PC-9 (cell line): ENCODE results near the gene STK39. TPM values are rescaled to one million over a fixed set of nuclear protein-coding genes. Genes with fewer than 3 reads are reported as not detected.

Experiments used
- BruUV-seq: library from RNA; stranded (reverse); fragments of 400-500 nt; replicated peaks from 2 replicates; lab custom pipeline; 2021; lab: Mats Ljungman, UMichigan
- CTCF ChIA-PET: fragments of 300-600 bp; sonication (Branson Sonifier 250); formaldehyde crosslinking; loops from one replicate; lab custom pipeline; 2022; ENCODE audit warnings: antibody characterized with exemption; lab: Charles Lee
- POLR2A ChIA-PET: fragments of 300-600 bp; sonication (Branson Sonifier 250); formaldehyde crosslinking; loops from one replicate; lab custom pipeline; 2022; ENCODE audit warnings: antibody characterized with exemption; ENCODE audit not compliant: unreplicated experiment; lab: Charles Lee
- DNase-seq, 2 experiments: peaks; one replicate each; pipeline versions ENCODE4 v3.0.0 to v3.0.0-alpha.2; 2015 to 2022; ENCODE audit warnings: mixed read lengths in 1 of 2
- H2AFZ ChIP-seq: fragments of 200-600 bp; sonication (generic); 2 replicates; pipeline ENCODE4 v1.8.1; 2017; ENCODE audit warnings: antibody characterized with exemption
- H3F3A ChIP-seq: fragments of 200-600 bp; sonication (generic); 2 replicates; pipeline ENCODE4 v1.8.1; 2017; ENCODE audit warnings: antibody characterized with exemption, mild to moderate bottlenecking, low read depth; ENCODE audit not compliant: insufficient read depth
- H3K27ac ChIP-seq: fragments of 200-600 bp; sonication (generic); 2 replicates; pipeline ENCODE4 v1.6.1; 2016; ENCODE audit warnings: mixed run types
- H3K27me3 ChIP-seq: fragments of 200-600 bp; sonication (generic); 2 replicates; pipeline ENCODE4 v1.6.1; 2016; ENCODE audit warnings: low read depth, mixed run types; ENCODE audit not compliant: insufficient read depth
- H3K36me3 ChIP-seq: fragments of 200-600 bp; sonication (generic); 2 replicates; pipeline ENCODE4 v1.6.1; 2016; ENCODE audit warnings: low read depth, mixed run types
- H3K4me1 ChIP-seq: fragments of 200-600 bp; sonication (generic); replicated peaks from 2 replicates; pipeline ENCODE4 v1.6.1; 2016; ENCODE audit warnings: mixed run types; ENCODE audit not compliant: insufficient read depth
- H3K4me2 ChIP-seq: fragments of 200-600 bp; sonication (generic); 2 replicates; pipeline ENCODE4 v1.6.1; 2017; ENCODE audit warnings: mixed run types
- H3K4me3 ChIP-seq: fragments of 200-600 bp; sonication (generic); 2 replicates; pipeline ENCODE4 v1.6.1; 2016; ENCODE audit warnings: mixed run types
- H3K79me2 ChIP-seq: fragments of 200-600 bp; sonication (generic); 2 replicates; pipeline ENCODE4 v1.6.1; 2017; ENCODE audit warnings: low read depth, mixed run types
- H3K9me2 ChIP-seq: fragments of 200-600 bp; sonication (generic); 2 replicates; pipeline ENCODE4 v1.8.1; 2017; ENCODE audit warnings: mild to moderate bottlenecking; ENCODE audit not compliant: insufficient read depth
- H3K9me3 ChIP-seq: fragments of 200-600 bp; sonication (generic); 2 replicates; pipeline ENCODE4 v1.8.1; 2016; ENCODE audit warnings: low read depth; ENCODE audit not compliant: insufficient read depth
- H4K20me1 ChIP-seq: fragments of 200-600 bp; sonication (generic); 2 replicates; pipeline ENCODE4 v1.8.1; 2017; ENCODE audit not compliant: insufficient read depth
- CTCF ChIP-seq: fragments of 200-600 bp; sonication (generic); conservative IDR thresholded peaks from 2 replicates; pipeline ENCODE4 v1.6.1; 2017; ENCODE audit warnings: mixed run types, antibody characterized with exemption, mild to moderate bottlenecking, moderate library complexity
- EZH2 ChIP-seq: fragments of 200-600 bp; sonication (generic); IDR thresholded peaks from 2 replicates; pipeline ENCODE4 v1.8.0; 2017; ENCODE audit warnings: antibody characterized with exemption, low read depth
- intact Hi-C: fragments of 100-400 bp; cut with micrococcal nuclease; formaldehyde crosslinking; loops from one replicate; pipeline ENCODE4 v1.10.0; 2022; ENCODE audit not compliant: unreplicated experiment
- total RNA-seq: library from RNA; stranded (reverse); gene quantifications from 2 replicates; pipeline ENCODE4 v1.2.3, GENCODE V29; 2021

STK39 gene
- total RNA-seq, 1 experiment from 2014 or later: 14.5 TPM

DNA sequence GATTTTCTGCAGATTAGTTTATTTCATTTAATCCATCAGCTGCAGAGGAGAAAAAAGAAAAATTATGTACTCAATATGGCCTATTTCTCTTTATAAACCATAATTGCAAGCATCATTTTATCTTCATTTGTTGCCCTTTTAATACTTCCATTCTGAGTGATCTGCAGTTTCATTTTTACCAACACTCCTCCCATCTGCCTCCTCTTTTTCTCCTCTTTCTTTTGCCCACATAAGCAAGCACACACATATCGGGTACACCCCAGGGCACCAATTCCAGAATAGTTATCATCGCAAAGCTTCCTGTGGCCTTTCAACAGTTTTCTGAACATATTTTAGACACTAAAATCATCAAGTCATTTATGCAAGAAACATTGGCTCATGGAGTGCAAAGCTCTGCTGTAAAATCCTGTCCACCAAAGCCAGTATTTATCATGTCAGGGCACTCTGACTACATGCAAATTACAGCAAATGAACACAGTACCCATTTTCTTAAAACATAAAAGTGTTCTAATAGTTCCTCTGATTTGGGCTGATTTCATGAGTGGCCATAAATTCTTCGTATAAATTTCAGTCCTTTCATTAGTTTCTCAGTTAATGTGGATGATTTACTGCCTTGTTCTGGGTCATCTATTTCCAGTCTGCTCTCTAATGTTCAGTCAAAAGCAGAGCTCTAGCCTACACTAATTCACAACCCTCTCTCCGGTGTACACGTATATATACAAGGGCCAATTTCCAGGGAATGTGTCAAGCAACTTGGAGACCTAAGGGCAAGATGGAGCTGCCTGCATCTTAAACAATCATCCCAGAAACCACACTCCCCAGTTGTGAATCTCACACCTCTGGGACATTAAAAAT lies 281.3 kb downstream of the STK39 start:
- no peaks in the 10 kb centered on the region for H3F3A ChIP-seq
- POLR2A ChIA-PET: no interaction called here
- CTCF ChIA-PET: interaction anchor here (0.6 kb wide), 1 partner anchor 152 kb away, joined by 8 read pairs; no protein-coding TSS in a partner anchor
- no peaks in the 10 kb centered on the region for H3K79me2 ChIP-seq
- H3K27me3 ChIP-seq: no peaks in the 10 kb centered on the region
- no peak overlapping the region for H2AFZ ChIP-seq
- H3K9me2 ChIP-seq: no peaks in the 10 kb centered on the region
- H3K36me3 ChIP-seq: peaks cover 3% of the 10 kb centered on the region; the same call in 1 of the 2 replicates
- intact Hi-C loops: no loop called here
- H3K4me1 ChIP-seq: no peaks in the 10 kb centered on the region
- no TSS peak for BruUV-seq
- no peak for DNase-seq
- H3K9me3 ChIP-seq: no peaks in the 10 kb centered on the region
- no peak overlapping the region for H3K27ac ChIP-seq
- H3K4me3 ChIP-seq: no peak overlapping the region
- H4K20me1 ChIP-seq: no peaks in the 10 kb centered on the region
- no peak overlapping the region for H3K4me2 ChIP-seq
- TF ChIP-seq CTCF (no peak), EZH2 (no peak)

- intact Hi-C loops: no loop called here
- Histone ChIP-seq H4K20me1 (no peaks in the 10 kb centered on the region), H3K27me3 (no peaks in the 10 kb centered on the region), H3K27ac (no peak overlapping the region), H2AFZ (no peak overlapping the region), H3K79me2 (no peaks in the 10 kb centered on the region), H3K36me3 (peaks cover 3% of the 10 kb centered on the region; the same call in 1 of the 2 replicates), H3K4me1 (no peaks in the 10 kb centered on the region), H3K4me3 (no peak overlapping the region), H3K9me2 (no peaks in the 10 kb centered on the region), H3K4me2 (no peak overlapping the region), H3K9me3 (no peaks in the 10 kb centered on the region), H3F3A (peaks cover 5% of the 10 kb centered on the region; the same call in 1 of the 2 replicates)
- no peak for TF ChIP-seq EZH2
- TF ChIP-seq CTCF: peak; percentile 33; the same call in 1 of the 2 replicates
- DNase-seq: no peak
- ChIA-PET CTCF (no interaction called here), POLR2A (no interaction called here)
- BruUV-seq: no TSS peak
Measured at GRCh38 chr2:167964650-167965413, 282.6 kb downstream of the STK39 start.

DNA sequence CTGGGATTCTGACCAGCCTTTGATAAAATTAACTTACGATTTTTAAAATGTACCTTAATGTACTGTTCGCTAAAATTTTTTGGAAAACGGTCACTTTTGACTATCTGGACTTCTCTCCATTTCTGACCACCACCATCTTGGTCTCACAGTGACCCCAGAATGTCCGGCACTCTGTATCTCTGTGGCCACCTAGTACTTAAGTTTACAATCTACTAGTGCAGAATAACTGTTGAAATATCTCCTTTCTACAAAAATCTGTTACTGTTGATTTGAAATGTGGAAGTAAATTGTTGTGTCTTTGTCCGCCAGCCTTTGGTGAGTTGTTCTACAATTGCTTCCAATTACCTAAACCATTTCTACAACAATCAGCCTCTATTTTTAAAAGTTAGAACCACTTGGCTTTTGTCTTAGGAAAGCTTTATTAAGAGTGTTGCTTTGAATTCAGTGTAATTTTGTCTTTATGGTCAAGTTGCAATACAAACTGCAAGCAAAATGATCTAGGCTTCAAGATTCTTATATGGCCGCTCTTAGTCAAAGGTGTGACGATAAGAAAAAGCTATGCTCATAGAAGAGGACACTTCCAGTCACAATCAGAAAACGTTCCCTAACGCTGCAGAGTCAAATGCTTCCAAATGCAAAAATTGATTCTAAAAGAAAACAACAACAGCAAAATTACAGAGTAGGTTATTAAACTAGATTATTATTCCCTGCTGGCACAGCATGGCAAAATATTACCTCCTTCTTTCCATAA lies 283.3 kb downstream of the STK39 start:
- ChIA-PET CTCF (no interaction called here), POLR2A (no interaction called here)
- Histone ChIP-seq H3K79me2 (no peaks in the 10 kb centered on the region), H3K9me2 (no peaks in the 10 kb centered on the region), H3K9me3 (no peaks in the 10 kb centered on the region), H3K36me3 (peaks cover 3% of the 10 kb centered on the region; the same call in 1 of the 2 replicates), H3K27ac (no peak overlapping the region), H2AFZ (no peak overlapping the region), H3K4me2 (no peak overlapping the region), H3K4me1 (no peaks in the 10 kb centered on the region), H4K20me1 (no peaks in the 10 kb centered on the region), H3K27me3 (no peaks in the 10 kb centered on the region), H3K4me3 (no peak overlapping the region), H3F3A (peaks cover 5% of the 10 kb centered on the region; the same call in 1 of the 2 replicates)
- BruUV-seq: no TSS peak
- no peak for DNase-seq
- no peak for TF ChIP-seq EZH2
- no peak for TF ChIP-seq CTCF
- intact Hi-C loops: no loop called here
